K562 (cell line): Measurements from ENCODE around the gene HOXB6. TPM values are rescaled to one million over a fixed set of nuclear protein-coding genes. Genes with fewer than 3 reads are reported as not detected.

Experiments used
- ATF3 ChIP-seq, 2 experiments: fragments of 450-650 bp in 1 of 2; sonication (generic) in 1 of 2; formaldehyde crosslinking in 1 of 2; IDR thresholded peaks in 1 of 2; conservative IDR thresholded peaks in 1 of 2; 2 replicates each; pipeline versions ENCODE4 v1.6.1 to v1.8.1; 2016 to 2023; ENCODE audit warnings: mild to moderate bottlenecking in 2 of 2, moderate library complexity in 2 of 2, inconsistent platforms in 1 of 2, missing genetic modification reagents in 1 of 2
- BCOR ChIP-seq: fragments of 450-650 bp; IDR thresholded peaks from 2 replicates; pipeline ENCODE4 v1.6.1; 2016
- BRD9 ChIP-seq: fragments of 450-650 bp; IDR thresholded peaks from 2 replicates; pipeline ENCODE4 v1.6.1; 2018; ENCODE audit warnings: low read depth; ENCODE audit not compliant: partially characterized antibody
- CBFB ChIP-seq: sonication (generic); formaldehyde crosslinking; IDR thresholded peaks from 2 replicates; pipeline ENCODE4 v1.4.0; 2020; ENCODE audit warnings: mild to moderate bottlenecking, missing genetic modification reagents
- ETV6 ChIP-seq, 3 experiments: fragments of 150-350 bp in 1 of 3; sonication (generic) in 1 of 3; formaldehyde crosslinking in 1 of 3; IDR thresholded peaks; 2 replicates each; pipeline versions ENCODE4 v1.6.1 to v1.8.0; 2014 to 2022; ENCODE audit warnings: borderline replicate concordance in 2 of 3, low read depth in 2 of 3, antibody characterized with exemption in 1 of 3, low read length in 1 of 3, mild to moderate bottlenecking in 1 of 3, missing genetic modification reagents in 1 of 3
- KAT2B ChIP-seq: IDR thresholded peaks from one replicate; pipeline ENCODE4 v1.6.1; 2012; ENCODE audit warnings: low read depth, mild to moderate bottlenecking, control low read depth, inconsistent platforms, low read length, moderate library complexity
- KDM1A ChIP-seq, 2 experiments: fragments of 450-650 bp; IDR thresholded peaks; 2 replicates each; pipeline ENCODE4 v1.6.1; 2016; ENCODE audit warnings: mild to moderate bottlenecking in 2 of 2
- KLF6 ChIP-seq: fragments of 250-450 bp; sonication (Bioruptor Pico); IDR thresholded peaks from 2 replicates; pipeline ENCODE4 v1.4.0; 2020; ENCODE audit warnings: mild to moderate bottlenecking, moderate library complexity, borderline replicate concordance
- MAX ChIP-seq: sonication (generic); formaldehyde crosslinking; IDR thresholded peaks from 2 replicates; pipeline ENCODE4 v1.9.0; 2022; ENCODE audit warnings: mild to moderate bottlenecking, missing genetic modification reagents
- POU5F1 ChIP-seq: fragments of 150-350 bp; IDR thresholded peaks from 2 replicates; pipeline ENCODE4 v1.6.1; 2014; ENCODE audit warnings: borderline replicate concordance, low read length, low read depth, mild to moderate bottlenecking; ENCODE audit not compliant: partially characterized antibody
- RBFOX2 ChIP-seq: fragments of 200-400 bp; formaldehyde crosslinking; IDR thresholded peaks from 2 replicates; pipeline ENCODE4 v1.6.1; 2017; ENCODE audit warnings: low read depth, mild to moderate bottlenecking, low read length, moderate library complexity
- RFX5 ChIP-seq: IDR thresholded peaks from 2 replicates; pipeline ENCODE4 v1.6.1; 2011; ENCODE audit warnings: low read depth, mild to moderate bottlenecking, improper control_type of control experiment, low read length
- SMAD1 ChIP-seq: fragments of 150-350 bp; IDR thresholded peaks from 2 replicates; pipeline ENCODE4 v1.6.1; 2014; ENCODE audit warnings: low read length, low read depth; ENCODE audit not compliant: partially characterized antibody
- ZNF217 ChIP-seq: sonication (generic); formaldehyde crosslinking; IDR thresholded peaks from 2 replicates; pipeline ENCODE4 v1.8.0; 2022; ENCODE audit warnings: mild to moderate bottlenecking, missing genetic modification reagents
- ZNF408 ChIP-seq: fragments of 250-450 bp; sonication (Bioruptor Pico); IDR thresholded peaks from 2 replicates; pipeline ENCODE4 v1.4.0; 2020; ENCODE audit warnings: low read depth, mild to moderate bottlenecking, moderate library complexity
- polyA plus RNA-seq, 8 experiments: library from polyadenylated mRNA; depleted of rRNA in 4 of 8; stranded (reverse) in 5 of 8; unstranded in 3 of 8; fragments of >200 nt; fragmentation: Nextera tagmentation in 2 of 8; fragmentation: Illumina TruSeq in 1 of 8; extraction: Ambion mirVana in 2 of 8; extraction: Trizol in 1 of 8; gene quantifications; 2 replicates each; pipeline versions ENCODE4 v1.2.1 to v1.2.3, GENCODE V29; 2011 to 2014; ENCODE audit warnings: inconsistent platforms in 1 of 8, missing spikeins in 1 of 8
- total RNA-seq, 7 experiments: library from RNA; depleted of rRNA in 6 of 7; stranded (reverse); fragments of >200 nt in 6 of 7; fragmentation: Illumina TruSeq in 2 of 7; extraction: Trizol in 2 of 7; gene quantifications; 2 replicates each; pipeline versions ENCODE4 v1.2.1 to v1.2.3, GENCODE V29; 2011 to 2021; ENCODE audit warnings: low replicate concordance in 1 of 7
- TF ChIP-seq, protein P1 (sequence below), 2 experiments: fragments of 450-650 bp; formaldehyde crosslinking in 1 of 2; IDR thresholded peaks; 2 replicates each; pipeline versions ENCODE4 v1.4.0 to v1.6.1; 2014 to 2020; ENCODE audit warnings: mild to moderate bottlenecking in 2 of 2, borderline replicate concordance in 1 of 2, low read depth in 1 of 2

Gene HOXB6
- total and polyA plus RNA-seq, 9 of the 15 experiments (the other 6 are each of a cell fraction or from before 2014, with no cell fraction given) = 1.2 to 14.8 (median 4.9) TPM

DNA sequence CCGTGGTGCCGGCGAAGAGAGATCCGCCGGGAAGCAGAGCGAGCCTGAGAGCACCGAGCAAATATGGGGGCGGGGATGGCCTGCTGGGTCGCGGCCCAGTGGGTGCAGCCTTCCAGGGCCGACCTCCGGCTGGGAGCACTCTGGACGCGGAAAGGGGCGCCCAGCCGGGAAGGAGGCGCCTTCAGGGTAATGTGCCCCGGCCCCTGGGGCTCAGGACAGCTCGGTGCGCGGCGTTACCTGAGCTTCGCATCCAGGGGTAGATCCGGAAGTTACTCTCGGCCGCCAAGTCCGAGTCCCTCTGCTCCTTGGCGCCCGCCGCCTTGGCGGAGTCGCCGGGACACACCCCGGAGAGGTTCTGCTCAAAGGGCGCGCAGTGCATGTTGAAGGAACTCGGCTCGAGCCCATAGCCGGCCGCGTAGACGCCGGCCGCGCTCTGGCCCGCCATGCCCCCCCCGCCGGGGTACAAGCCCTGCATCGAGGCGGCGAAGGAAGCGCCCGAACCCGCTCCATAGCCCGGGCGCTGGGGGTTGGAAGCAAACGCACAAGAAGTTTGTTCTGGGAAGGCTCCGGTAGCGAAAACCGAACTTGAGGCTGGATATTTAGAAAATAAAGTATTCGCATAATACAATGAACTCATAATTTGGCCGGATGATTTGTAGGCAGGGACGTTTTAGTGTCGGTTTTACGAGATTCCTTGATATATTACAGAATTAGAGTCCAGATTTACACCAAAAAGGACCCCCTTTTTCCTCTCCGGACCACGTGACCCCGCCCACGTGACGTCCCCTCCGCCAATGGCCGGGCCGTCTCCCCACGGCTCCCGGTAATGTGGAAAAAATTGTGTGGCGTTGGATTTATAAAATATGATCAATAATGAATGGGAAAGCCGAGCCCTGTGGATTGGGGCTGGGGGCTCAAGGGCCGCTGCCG, 5.8 kb upstream of the HOXB6 start, which contains the start of gene HOXB7 (continued):
- TF ChIP-seq ATF3 (IDR thresholded peaks at IDR 0.05) = no peak
- no peak for TF ChIP-seq ATF3 (CRISPR knock-in tag; conservative IDR thresholded peaks at IDR 0.05)
- no peak for TF ChIP-seq ZNF408 (CRISPR knock-in tag)
- TF ChIP-seq ETV6 (IDR thresholded peaks at IDR 0.05; ENCODE audit: borderline replicate concordance in 1 of 2, low read depth in 2 of 2, low read length in 1 of 2) = 0 out of 4 replicates have a peak, but pooled peaks of 1 of the 2 experiments have one; percentile 16
- no peak for TF ChIP-seq ETV6 (CRISPR knock-in tag; IDR thresholded peaks at IDR 0.05; ENCODE audit: borderline replicate concordance)
- no peak for TF ChIP-seq BCOR
- TF ChIP-seq, protein P1, sequence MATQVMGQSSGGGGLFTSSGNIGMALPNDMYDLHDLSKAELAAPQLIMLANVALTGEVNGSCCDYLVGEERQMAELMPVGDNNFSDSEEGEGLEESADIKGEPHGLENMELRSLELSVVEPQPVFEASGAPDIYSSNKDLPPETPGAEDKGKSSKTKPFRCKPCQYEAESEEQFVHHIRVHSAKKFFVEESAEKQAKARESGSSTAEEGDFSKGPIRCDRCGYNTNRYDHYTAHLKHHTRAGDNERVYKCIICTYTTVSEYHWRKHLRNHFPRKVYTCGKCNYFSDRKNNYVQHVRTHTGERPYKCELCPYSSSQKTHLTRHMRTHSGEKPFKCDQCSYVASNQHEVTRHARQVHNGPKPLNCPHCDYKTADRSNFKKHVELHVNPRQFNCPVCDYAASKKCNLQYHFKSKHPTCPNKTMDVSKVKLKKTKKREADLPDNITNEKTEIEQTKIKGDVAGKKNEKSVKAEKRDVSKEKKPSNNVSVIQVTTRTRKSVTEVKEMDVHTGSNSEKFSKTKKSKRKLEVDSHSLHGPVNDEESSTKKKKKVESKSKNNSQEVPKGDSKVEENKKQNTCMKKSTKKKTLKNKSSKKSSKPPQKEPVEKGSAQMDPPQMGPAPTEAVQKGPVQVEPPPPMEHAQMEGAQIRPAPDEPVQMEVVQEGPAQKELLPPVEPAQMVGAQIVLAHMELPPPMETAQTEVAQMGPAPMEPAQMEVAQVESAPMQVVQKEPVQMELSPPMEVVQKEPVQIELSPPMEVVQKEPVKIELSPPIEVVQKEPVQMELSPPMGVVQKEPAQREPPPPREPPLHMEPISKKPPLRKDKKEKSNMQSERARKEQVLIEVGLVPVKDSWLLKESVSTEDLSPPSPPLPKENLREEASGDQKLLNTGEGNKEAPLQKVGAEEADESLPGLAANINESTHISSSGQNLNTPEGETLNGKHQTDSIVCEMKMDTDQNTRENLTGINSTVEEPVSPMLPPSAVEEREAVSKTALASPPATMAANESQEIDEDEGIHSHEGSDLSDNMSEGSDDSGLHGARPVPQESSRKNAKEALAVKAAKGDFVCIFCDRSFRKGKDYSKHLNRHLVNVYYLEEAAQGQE (IDR thresholded peaks at IDR 0.05; ENCODE audit: borderline replicate concordance) = peak; percentile 91
- TF ChIP-seq, protein P1 (CRISPR knock-in tag; IDR thresholded peaks at IDR 0.05; ENCODE audit: low read depth) = no peak
- TF ChIP-seq SMAD1 = no peak
- peak; percentile 29; the same call in 1 of the 2 replicates for TF ChIP-seq MAX (CRISPR knock-in tag)
- TF ChIP-seq CBFB (CRISPR knock-in tag) = no peak
- no peak for TF ChIP-seq KAT2B
- TF ChIP-seq ZNF217 = no peak
- peak; percentile 79 for TF ChIP-seq RBFOX2
- TF ChIP-seq POU5F1 = no peak
- no peak for TF ChIP-seq KDM1A (IDR thresholded peaks at IDR 0.05)
- no peak for TF ChIP-seq KLF6 (CRISPR knock-in tag)
- no peak for TF ChIP-seq RFX5
- TF ChIP-seq BRD9 = peak; percentile 46
